ENCODE data around the gene MLC1.

Gene MLC1

DNA sequence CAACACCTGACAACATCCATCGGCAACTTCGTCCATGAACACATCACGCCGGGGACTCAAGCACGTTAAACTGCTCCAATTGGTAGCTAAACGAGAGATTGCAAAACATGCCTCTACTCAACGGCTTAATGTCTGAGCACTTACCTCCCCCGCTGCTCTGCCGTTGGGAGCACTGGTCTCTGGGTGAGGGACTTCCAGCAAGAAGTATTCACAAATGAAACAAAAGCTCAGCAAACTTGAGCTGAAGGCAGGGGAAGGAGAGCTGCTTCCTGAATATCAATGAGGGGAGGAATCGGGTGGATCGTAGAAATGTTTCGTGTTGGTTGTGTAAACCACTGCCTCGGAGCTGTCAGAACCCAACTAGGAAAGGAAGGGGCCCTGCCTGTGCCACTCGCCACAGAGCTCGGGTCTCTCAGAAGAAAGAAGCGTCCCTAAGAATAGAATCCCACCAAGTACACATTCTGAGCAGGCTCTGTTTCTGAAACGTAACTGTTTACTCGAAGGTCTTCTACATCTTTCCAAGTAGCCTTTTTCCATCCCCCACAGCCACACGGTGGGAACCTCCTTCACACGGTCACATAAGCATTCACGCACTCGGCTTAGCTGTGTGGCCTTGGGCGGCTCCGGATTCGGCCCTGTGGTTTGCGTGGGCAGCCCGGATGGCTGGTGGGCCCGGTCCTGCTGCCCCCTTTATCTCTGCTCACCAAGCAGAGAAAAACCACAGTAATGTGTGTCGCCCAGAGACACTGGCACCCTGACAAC is at the start of gene MLC1:
MLC1 (minus strand) TSS at position 216 of the 762 bp plus-strand sequence. CDS start 524 bp downstream, outside the sequence.
- no peak for DNase-seq

- DNase-seq, result no peak
These were observed 49.3 kb upstream of the MLC1 start for GRCh38 chr22:50134481-50134880.

DNA sequence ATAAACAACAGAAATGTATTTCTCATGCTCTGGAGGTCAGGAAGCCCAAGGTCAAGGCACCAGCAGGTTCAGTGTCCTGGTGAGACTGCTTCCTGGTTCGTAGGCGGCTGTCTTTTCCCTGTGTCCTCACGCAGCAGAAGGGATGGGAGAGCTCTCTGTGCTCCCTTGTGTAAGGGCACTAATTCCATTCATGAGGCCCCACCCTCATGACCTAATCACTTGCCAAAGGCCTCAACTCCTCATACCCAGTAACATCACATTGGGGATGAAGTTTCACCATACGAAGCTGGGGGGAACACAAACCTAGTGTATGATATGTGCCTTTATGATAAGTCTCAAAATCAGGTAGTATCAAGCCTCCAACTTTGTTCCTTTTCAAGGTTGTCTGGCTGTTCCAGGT is 46.7 kb upstream of the MLC1 start:
- DNase-seq, result no peak

DNA sequence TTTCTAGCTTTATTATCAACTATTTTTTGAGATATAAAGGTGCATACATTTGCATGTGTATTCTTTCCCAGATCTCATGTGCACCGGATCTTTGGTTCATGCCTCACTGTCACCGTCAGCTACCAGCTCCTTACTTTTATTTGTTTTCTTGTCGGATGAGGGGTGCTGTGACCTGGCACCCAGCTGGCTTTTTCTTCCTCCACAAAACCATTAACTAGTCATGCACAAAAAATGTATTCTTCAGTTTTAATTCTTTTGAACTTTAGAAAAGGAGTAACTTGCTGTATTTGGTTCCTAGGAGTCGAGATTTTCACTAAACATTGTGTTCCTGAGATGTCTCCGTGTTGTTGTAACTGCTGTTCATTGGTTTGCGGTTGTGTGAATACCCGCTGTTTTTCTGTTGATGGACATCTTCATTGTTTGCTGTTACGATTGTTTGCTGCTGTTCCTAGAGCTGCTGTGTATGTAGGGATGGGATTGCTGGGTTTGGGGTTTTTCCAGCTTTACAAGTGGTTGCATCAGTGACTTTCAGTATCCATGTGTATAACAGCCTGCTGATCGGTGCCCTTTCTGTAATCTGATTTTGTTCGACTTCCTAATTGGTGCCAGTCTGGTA is 44.0 kb upstream of the MLC1 start:
- DNase-seq, result no peak

DNA sequence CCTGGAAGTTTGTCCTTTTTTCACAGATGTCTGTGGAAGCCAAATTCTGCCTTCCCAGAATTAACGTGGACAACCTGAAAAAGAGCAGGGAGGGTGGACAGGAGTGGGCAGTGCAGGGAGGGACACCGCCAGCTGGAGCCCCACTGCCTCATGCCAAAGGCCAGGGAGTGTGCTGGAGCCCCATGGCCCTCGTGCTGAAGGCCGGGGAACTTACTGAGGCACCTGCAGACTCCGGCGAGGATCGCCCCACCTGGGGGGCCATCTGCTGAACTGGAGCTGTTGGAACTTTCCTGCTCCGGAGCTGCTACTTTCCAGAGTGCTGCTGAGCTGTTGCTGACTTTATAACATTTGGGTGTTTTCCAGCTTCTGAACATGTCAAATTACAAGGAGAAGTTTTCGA is 39.8 kb upstream of the MLC1 start:
- no peak for DNase-seq

- DNase-seq, result no peak
These were observed 37.9 kb upstream of the MLC1 start for GRCh38 chr22:50123119-50123518.

GRCh38 chr22:50121202-50121740 is 36.0 kb upstream of the MLC1 start:
- no peak for DNase-seq

GRCh38 chr22:50119768-50120251 is 34.6 kb upstream of the MLC1 start:
- DNase-seq, result no peak

- no peak for DNase-seq
These were observed 34.0 kb upstream of the MLC1 start for GRCh38 chr22:50119169-50119767.

- no peak for DNase-seq
These were observed 33.4 kb upstream of the MLC1 start for GRCh38 chr22:50118557-50119168.

DNA sequence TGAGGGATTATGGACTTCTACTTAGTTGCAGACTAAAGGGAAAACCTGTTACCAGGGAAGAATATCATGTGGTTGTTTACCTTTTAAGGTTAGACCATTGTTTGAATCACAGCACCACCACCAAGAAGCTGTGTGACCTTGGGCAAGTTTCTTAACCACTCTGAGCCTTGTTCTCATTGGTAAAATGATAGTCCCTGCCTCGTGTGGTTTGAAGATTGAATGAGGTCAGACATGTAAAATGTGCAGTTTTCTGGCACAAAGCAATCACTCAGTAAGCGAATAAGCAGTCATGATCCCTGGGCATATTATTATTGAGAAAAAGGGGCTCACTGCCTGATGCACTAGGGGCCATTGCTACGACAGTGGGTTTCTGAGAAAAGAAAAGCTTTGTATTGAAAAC is 32.9 kb upstream of the MLC1 start:
- no peak for DNase-seq

- no peak for DNase-seq
These were observed 32.0 kb upstream of the MLC1 start for GRCh38 chr22:50117168-50117762.

GRCh38 chr22:50115693-50116092 is 30.5 kb upstream of the MLC1 start:
- no peak for DNase-seq

GRCh38 chr22:50114221-50115021 is 29.2 kb upstream of the MLC1 start:
- DNase-seq, result no peak

DNA sequence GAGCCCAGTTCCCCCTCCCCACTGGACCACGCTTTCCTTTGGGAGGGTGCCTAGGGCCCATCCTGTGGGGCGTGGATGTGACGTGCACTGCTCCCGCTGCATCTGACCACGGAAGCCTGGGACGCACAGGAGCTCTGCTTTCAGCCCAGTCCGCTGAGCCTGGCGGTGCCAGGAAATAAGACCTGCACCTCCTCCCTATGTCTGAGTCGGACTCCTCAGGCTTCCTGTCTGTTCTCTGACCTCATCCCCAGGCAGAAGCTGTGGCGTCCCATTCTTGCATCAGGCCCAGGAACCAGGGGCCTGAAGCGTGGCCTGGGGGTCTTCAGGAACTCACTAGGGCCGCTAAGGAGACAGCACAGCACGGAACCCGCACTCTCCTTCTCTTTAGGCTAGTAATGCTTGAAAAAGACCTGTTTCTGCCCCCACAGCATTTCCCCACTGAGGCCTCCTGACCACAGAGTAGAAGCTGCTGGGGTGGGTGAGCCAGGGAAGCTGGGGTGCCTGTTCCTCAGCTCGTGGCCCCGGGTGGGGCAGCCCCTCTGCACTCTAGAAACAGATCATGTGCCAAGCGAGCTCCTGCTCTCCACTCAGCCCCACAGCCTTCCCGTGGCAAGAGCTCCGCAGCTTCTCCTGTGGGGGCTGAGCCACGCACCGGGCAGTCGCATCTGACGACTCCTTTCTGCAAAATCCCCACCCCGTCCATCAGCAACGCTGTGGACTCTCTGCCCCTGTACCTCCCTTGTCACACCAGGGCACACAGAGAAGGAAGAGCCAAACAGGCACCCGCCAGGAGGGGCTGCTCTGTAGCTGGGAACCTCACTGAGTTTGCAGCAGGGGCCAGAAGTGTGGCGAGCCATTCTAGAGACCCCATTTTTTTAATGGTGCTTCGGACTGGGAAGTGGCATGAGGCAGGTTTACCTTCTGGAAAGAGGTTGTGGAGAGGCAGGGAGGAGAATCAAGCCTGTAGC is 27.2 kb upstream of the MLC1 start:
- DNase-seq, result no peak

DNA sequence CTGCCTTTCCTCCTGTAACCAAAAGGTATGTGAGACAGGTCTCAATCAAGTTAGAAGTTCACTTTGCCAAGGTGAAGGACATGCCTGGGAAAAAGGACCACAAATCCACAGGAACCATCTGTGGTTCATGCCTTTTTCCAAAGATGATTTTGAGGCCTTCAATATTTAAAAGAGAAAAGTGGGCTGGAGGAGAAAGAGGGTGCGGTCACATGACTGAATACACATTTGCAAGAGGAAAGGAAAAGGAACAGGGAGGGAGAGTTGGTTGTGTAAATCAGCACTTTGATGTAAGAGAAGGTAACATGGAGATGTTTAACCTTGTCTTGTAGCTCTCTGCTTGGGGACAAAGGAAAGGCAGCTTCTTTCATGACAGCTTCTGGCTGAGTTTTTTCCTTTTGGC is 25.8 kb upstream of the MLC1 start:
- no peak for DNase-seq

DNA sequence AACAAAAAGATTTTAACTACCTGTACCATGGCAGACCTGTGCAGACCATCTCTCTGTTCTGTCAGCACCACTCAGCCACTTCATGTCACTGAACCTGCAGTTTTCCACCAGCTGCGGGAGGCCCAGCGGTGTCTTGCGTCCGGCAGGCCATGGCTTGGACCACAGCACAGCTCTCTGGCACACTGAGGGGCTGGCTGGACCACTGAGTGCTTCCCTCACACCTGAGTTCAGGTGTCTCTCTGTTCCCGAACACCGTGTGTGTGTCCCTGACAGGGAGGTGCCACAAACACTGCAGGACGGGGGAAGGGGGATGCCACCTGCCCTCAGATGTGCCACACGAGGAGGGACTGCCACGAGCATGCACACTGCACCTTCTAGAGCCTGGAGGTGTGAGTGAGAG is 22.3 kb upstream of the MLC1 start:
- no peak for DNase-seq

GRCh38 chr22:50105208-50106100 is 20.2 kb upstream of the MLC1 start:
- no peak for DNase-seq

- DNase-seq, result no peak
These were observed 18.9 kb upstream of the MLC1 start for GRCh38 chr22:50104141-50104544.

- DNase-seq, result no peak
These were observed 17.7 kb upstream of the MLC1 start for GRCh38 chr22:50102946-50103345.

Measured in activated T-cell treated with anti-CD3 and anti-CD28 coated beads for 4 hours (primary cell).